Measurements from ENCODE around the gene ITGB1. TPM values are rescaled to one million over a fixed set of nuclear protein-coding genes. Genes with fewer than 3 reads are reported as not detected.
A peak's percentile ranks its signal among the peaks of the same experiment; 100 is the strongest.

ITGB1 gene
- total and polyA plus RNA-seq, 2 experiments from 2014 or later: 317 to 439 TPM

GRCh38 chr10:32962521-32962920 is 4.5 kb upstream of the ITGB1 start (continued):
- no peak for TF ChIP-seq ZNF462 (CRISPR knock-in tag; IDR thresholded peaks at IDR 0.05)
- no peak for TF ChIP-seq CREB1 (CRISPR knock-in tag; IDR thresholded peaks at IDR 0.05; ENCODE audit: low read depth)

- Histone ChIP-seq H3K27me3 (ENCODE audit: insufficient read depth) (no peaks in the 10 kb centered on the region), H3K79me2 (replicated peaks; ENCODE audit: insufficient read depth) (peaks cover 25% of the 10 kb centered on the region), H4K20me1 (replicated peaks; ENCODE audit: insufficient read depth) (no peaks in the 10 kb centered on the region), H3K4me3 (peak overlapping the region; percentile 9), H3F3A (replicated peaks; ENCODE audit: low read depth) (no peaks in the 10 kb centered on the region), H3K4me1 (ENCODE audit: insufficient read depth) (peaks cover 36% of the 10 kb centered on the region), H3K27ac (ENCODE audit: low read depth) (peak overlapping the region; percentile 86), H2AFZ (no peak overlapping the region), H3K4me2 (peak overlapping the region; percentile 22; the same call in 1 of the 2 replicates), H3K36me3 (ENCODE audit: insufficient read depth) (no peaks in the 10 kb centered on the region), H3K9me2 (ENCODE audit: insufficient read depth) (no peaks in the 10 kb centered on the region)
- Mint-ChIP-seq H3K4me1 (peaks cover 51% of the 10 kb centered on the region), H3K27ac (peak overlapping the region; percentile 96), H3K36me3 (ENCODE audit: low read depth) (no peaks in the 10 kb centered on the region; the same call in 2 of the 3 replicates), H3K4me3 (peak overlapping the region; percentile 33; the same call in 2 of the 3 replicates), H3K9me3 (no peaks in the 10 kb centered on the region; the same call in 1 of the 3 replicates), H3K27me3 (ENCODE audit: insufficient read depth, low read depth, poor library complexity) (peaks cover 7% of the 10 kb centered on the region)
- DNase-seq (ENCODE audit: low spot score) (peak; percentile 74), ATAC-seq (peak; percentile 9)
- TF ChIP-seq ETS1 (IDR thresholded peaks at IDR 0.05): peak; percentile 56; the same call in 1 of the 2 replicates
- 0 out of 2 replicates have a peak, but pooled peaks have one; percentile 16 for TF ChIP-seq ZNF462 (CRISPR knock-in tag; IDR thresholded peaks at IDR 0.05)
- no peak for TF ChIP-seq CTCF (conservative IDR thresholded peaks at IDR 0.05; ENCODE audit: low read depth in 2 of 2)
- no peak for TF ChIP-seq POLR2AphosphoS5 (IDR thresholded peaks at IDR 0.05; ENCODE audit: low read depth)
Observed at GRCh38 chr10:32961895-32962369, 3.9 kb upstream of the ITGB1 start.
